ENCODE measurements around the gene BTBD19.
"Not testable (repeated sequence)": the region's sequence is repeated elsewhere in the genome, so short reads cannot be mapped to it uniquely, and the experiment has no call there.

The BTBD19 gene

GRCh38 chr1:44829506-44830384, 21.4 kb downstream of the BTBD19 start:
- no peak for DNase-seq

- DNase-seq: no peak
Measured at GRCh38 chr1:44830900-44831304, 22.6 kb downstream of the BTBD19 start.

- no peak for DNase-seq
Measured at GRCh38 chr1:44831516-44831915, 23.2 kb downstream of the BTBD19 start.

GRCh38 chr1:44832056-44832705, 23.9 kb downstream of the BTBD19 start:
- DNase-seq: no peak

GRCh38 chr1:44834328-44834727, 26.0 kb downstream of the BTBD19 start:
- DNase-seq: no peak

- DNase-seq: peak; percentile 54
Measured at GRCh38 chr1:44835738-44836675, 27.7 kb downstream of the BTBD19 start.

GRCh38 chr1:44838294-44838693, 30.0 kb downstream of the BTBD19 start:
- not testable (repeated sequence) for DNase-seq

GRCh38 chr1:44839576-44839975, 31.3 kb downstream of the BTBD19 start:
- DNase-seq: no peak

- DNase-seq: no peak
Measured at GRCh38 chr1:44842486-44842861, 34.2 kb downstream of the BTBD19 start.

GRCh38 chr1:44842862-44843655, 34.7 kb downstream of the BTBD19 start, which contains the start of gene PTCH2:
PTCH2 (minus strand) TSS chr1:44843253; CDS start chr1:44842932, 321 bp downstream.
- no peak for DNase-seq

GRCh38 chr1:44846985-44847384, 38.7 kb downstream of the BTBD19 start:
- no peak for DNase-seq

GRCh38 chr1:44847845-44848244, 39.5 kb downstream of the BTBD19 start:
- no peak for DNase-seq

GRCh38 chr1:44848456-44849181, 40.3 kb downstream of the BTBD19 start:
- DNase-seq: no peak

GRCh38 chr1:44849575-44850132, 41.3 kb downstream of the BTBD19 start:
- DNase-seq: no peak

GRCh38 chr1:44851308-44851707, 43.0 kb downstream of the BTBD19 start:
- DNase-seq: no peak

GRCh38 chr1:44853201-44853600, 44.9 kb downstream of the BTBD19 start:
- DNase-seq: no peak

GRCh38 chr1:44854970-44855369, 46.6 kb downstream of the BTBD19 start:
- no peak for DNase-seq

- no peak for DNase-seq
Measured at GRCh38 chr1:44855742-44856141, 47.4 kb downstream of the BTBD19 start.

GRCh38 chr1:44857446-44857845, 49.1 kb downstream of the BTBD19 start:
- no peak for DNase-seq

GRCh38 chr1:44860331-44860730, 52.0 kb downstream of the BTBD19 start:
- DNase-seq: no peak

- no peak for DNase-seq
Measured at GRCh38 chr1:44860891-44861425, 52.6 kb downstream of the BTBD19 start.

Measured in kidney glomerular epithelial cell (primary cell).